Suprapubic skin (tissue), 4 donors: ENCODE results near the gene PPM1M. TPM values are rescaled to one million over a fixed set of nuclear protein-coding genes. Genes with fewer than 3 reads are reported as not detected.
A peak's percentile ranks its signal among the peaks of the same experiment; 100 is the strongest.

ENCODE experiments used
- DNase-seq, 2 donors: peaks; one replicate each; pipeline ENCODE4 v3.0.0-alpha.2; 2019; ENCODE audit warnings: low spot score in 2 of 2
- H3K27ac ChIP-seq: fragments of 200-600 bp; sonication (generic); one replicate; pipeline ENCODE4 v1.5.1; 2019
- H3K27me3 ChIP-seq: fragments of 200-600 bp; sonication (generic); one replicate; pipeline ENCODE4 v1.5.1; 2019
- H3K36me3 ChIP-seq: fragments of 200-600 bp; sonication (generic); one replicate; pipeline ENCODE4 v1.5.1; 2019
- H3K4me1 ChIP-seq: fragments of 200-600 bp; sonication (generic); one replicate; pipeline ENCODE4 v1.5.1; 2019
- H3K4me3 ChIP-seq: fragments of 200-600 bp; sonication (generic); one replicate; pipeline ENCODE4 v1.5.1; 2019; ENCODE audit warnings: mild to moderate bottlenecking
- H3K9me3 ChIP-seq: fragments of 200-600 bp; sonication (generic); one replicate; pipeline ENCODE4 v1.5.1; 2019
- EP300 ChIP-seq: sonication (generic); formaldehyde crosslinking; IDR thresholded peaks from one replicate; pipeline ENCODE4 v1.6.1; 2017; ENCODE audit warnings: antibody characterized with exemption
- POLR2A ChIP-seq, 2 donors: fragments of 450-650 bp; IDR thresholded peaks; one replicate each; pipeline ENCODE4 v1.6.1; 2017; ENCODE audit warnings: antibody characterized with exemption in 2 of 2, mild to moderate bottlenecking in 2 of 2, moderate library complexity in 2 of 2
- POLR2AphosphoS5 ChIP-seq, 3 donors: sonication (generic); formaldehyde crosslinking; IDR thresholded peaks; one replicate each; pipeline ENCODE4 v1.6.1; 2017; ENCODE audit warnings: antibody characterized with exemption in 3 of 3
- WGBS: methylation state at CpG from one replicate; pipeline ENCODE4 v1.1.5; 2018; 5-methylcytosine and 5-hydroxymethylcytosine counted together
- total RNA-seq, 4 donors: library from RNA; depleted of rRNA; stranded (reverse); fragments of >200 nt; gene quantifications; one replicate each; pipeline ENCODE4 v1.1.0, GENCODE V29; 2016
- TF ChIP-seq, protein P1 (sequence below), 2 donors: fragments of 200-600 bp in 1 of 2; fragments of 450-650 bp in 1 of 2; sonication (generic) in 1 of 2; IDR thresholded peaks; one replicate each; pipeline ENCODE4 v1.5.1; 2016 to 2019; ENCODE audit warnings: antibody characterized with exemption in 2 of 2, mild to moderate bottlenecking in 1 of 2, moderate library complexity in 1 of 2

Gene PPM1M
- total RNA-seq, 4 donors from 2014 or later: 10.0 to 17.5 (median 11.3) TPM

GRCh38 chr3:52248165-52248541 lies 2.6 kb downstream of the PPM1M start:
- H3K4me1 ChIP-seq: peaks cover 56% of the 10 kb centered on the region
- no peak overlapping the region for H3K4me3 ChIP-seq
- H3K9me3 ChIP-seq: no peaks in the 10 kb centered on the region
- 87% methylated on average over 4 of the region's 10 CpGs for WGBS
- H3K27ac ChIP-seq: no peak overlapping the region
- TF ChIP-seq POLR2A (IDR thresholded peaks at IDR 0.05) (no peak), POLR2AphosphoS5 (IDR thresholded peaks at IDR 0.05) (no peak), EP300 (no peak)
- TF ChIP-seq, protein P1, sequence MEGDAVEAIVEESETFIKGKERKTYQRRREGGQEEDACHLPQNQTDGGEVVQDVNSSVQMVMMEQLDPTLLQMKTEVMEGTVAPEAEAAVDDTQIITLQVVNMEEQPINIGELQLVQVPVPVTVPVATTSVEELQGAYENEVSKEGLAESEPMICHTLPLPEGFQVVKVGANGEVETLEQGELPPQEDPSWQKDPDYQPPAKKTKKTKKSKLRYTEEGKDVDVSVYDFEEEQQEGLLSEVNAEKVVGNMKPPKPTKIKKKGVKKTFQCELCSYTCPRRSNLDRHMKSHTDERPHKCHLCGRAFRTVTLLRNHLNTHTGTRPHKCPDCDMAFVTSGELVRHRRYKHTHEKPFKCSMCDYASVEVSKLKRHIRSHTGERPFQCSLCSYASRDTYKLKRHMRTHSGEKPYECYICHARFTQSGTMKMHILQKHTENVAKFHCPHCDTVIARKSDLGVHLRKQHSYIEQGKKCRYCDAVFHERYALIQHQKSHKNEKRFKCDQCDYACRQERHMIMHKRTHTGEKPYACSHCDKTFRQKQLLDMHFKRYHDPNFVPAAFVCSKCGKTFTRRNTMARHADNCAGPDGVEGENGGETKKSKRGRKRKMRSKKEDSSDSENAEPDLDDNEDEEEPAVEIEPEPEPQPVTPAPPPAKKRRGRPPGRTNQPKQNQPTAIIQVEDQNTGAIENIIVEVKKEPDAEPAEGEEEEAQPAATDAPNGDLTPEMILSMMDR (IDR thresholded peaks at IDR 0.05): no peak
- H3K27me3 ChIP-seq: no peaks in the 10 kb centered on the region
- peak in 1 of 2 donors; percentile 78 for DNase-seq
- peaks cover 48% of the 10 kb centered on the region for H3K36me3 ChIP-seq

- no peaks in the 10 kb centered on the region for H3K27me3 ChIP-seq
- H3K9me3 ChIP-seq: no peaks in the 10 kb centered on the region
- H3K4me3 ChIP-seq: no peak overlapping the region
- no peak overlapping the region for H3K27ac ChIP-seq
- 80% methylated on average over 3 of the region's 10 CpGs for WGBS
- DNase-seq: peak in 1 of 2 donors; percentile 79
- peaks cover 61% of the 10 kb centered on the region for H3K4me1 ChIP-seq
- peaks cover 54% of the 10 kb centered on the region for H3K36me3 ChIP-seq
- TF ChIP-seq POLR2AphosphoS5 (IDR thresholded peaks at IDR 0.05) (no peak), POLR2A (IDR thresholded peaks at IDR 0.05) (no peak), EP300 (no peak)
- TF ChIP-seq, protein P1 (IDR thresholded peaks at IDR 0.05): no peak
These were observed 3.4 kb downstream of the PPM1M start for GRCh38 chr3:52248816-52249547.

DNA sequence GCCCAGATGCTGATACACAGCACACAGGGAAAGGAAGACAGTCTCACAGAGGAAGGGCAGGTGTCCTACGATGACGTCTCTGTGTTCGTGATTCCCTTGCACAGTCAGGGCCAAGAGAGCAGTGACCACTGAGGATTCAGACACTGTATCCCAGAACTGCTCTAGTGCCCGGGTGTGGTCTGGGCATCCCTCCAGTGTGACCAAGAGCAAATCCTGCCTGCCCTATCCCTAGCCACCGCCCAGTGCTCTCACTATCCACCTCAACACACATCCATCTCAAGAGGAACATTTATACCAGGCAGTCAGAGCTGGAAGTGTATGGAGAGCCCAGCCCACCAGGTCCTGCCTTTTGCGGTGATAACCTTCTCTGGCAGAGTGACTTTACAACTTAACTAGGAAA lies 4.1 kb downstream of the PPM1M start:
- no peak for TF ChIP-seq POLR2AphosphoS5 (IDR thresholded peaks at IDR 0.05)
- H3K4me3 ChIP-seq: no peak overlapping the region
- no peaks in the 10 kb centered on the region for H3K27me3 ChIP-seq
- H3K9me3 ChIP-seq: no peaks in the 10 kb centered on the region
- no peak for DNase-seq
- peaks cover 56% of the 10 kb centered on the region for H3K36me3 ChIP-seq
- H3K4me1 ChIP-seq: peaks cover 61% of the 10 kb centered on the region
- WGBS: 85% methylated on average over 5 of the region's 6 CpGs
- H3K27ac ChIP-seq: no peak overlapping the region

- DNase-seq: no peak
- 100% methylated on average over 1 of the region's 1 CpG for WGBS
- Histone ChIP-seq H3K9me3 (no peaks in the 10 kb centered on the region), H3K36me3 (peaks cover 61% of the 10 kb centered on the region), H3K4me3 (no peak overlapping the region), H3K27me3 (no peaks in the 10 kb centered on the region), H3K27ac (no peak overlapping the region), H3K4me1 (peaks cover 57% of the 10 kb centered on the region)
- TF ChIP-seq POLR2A (IDR thresholded peaks at IDR 0.05): no peak
These were observed 4.6 kb downstream of the PPM1M start for GRCh38 chr3:52250122-52250521.

- TF ChIP-seq, protein P1 (IDR thresholded peaks at IDR 0.05): no peak
- TF ChIP-seq EP300 (no peak), POLR2AphosphoS5 (IDR thresholded peaks at IDR 0.05) (no peak), POLR2A (IDR thresholded peaks at IDR 0.05) (no peak)
- DNase-seq: peak in 1 of 2 donors; percentile 76
- Histone ChIP-seq H3K4me3 (no peak overlapping the region), H3K27ac (peak overlapping the region; percentile 78), H3K9me3 (no peaks in the 10 kb centered on the region), H3K36me3 (peaks cover 86% of the 10 kb centered on the region), H3K4me1 (peaks cover 38% of the 10 kb centered on the region), H3K27me3 (no peaks in the 10 kb centered on the region)
- WGBS: 54% methylated on average over 12 of the region's 12 CpGs
These were observed 8.1 kb downstream of the PPM1M start for GRCh38 chr3:52253314-52254304.

GRCh38 chr3:52254608-52255007 lies 9.0 kb downstream of the PPM1M start:
- TF ChIP-seq, protein P1 (IDR thresholded peaks at IDR 0.05): no peak
- TF ChIP-seq POLR2AphosphoS5 (IDR thresholded peaks at IDR 0.05) (no peak), POLR2A (IDR thresholded peaks at IDR 0.05) (no peak), EP300 (no peak)
- no peak for DNase-seq
- WGBS: 77% methylated on average over 9 of the region's 9 CpGs
- Histone ChIP-seq H3K27me3 (no peaks in the 10 kb centered on the region), H3K4me1 (peaks cover 36% of the 10 kb centered on the region), H3K9me3 (no peaks in the 10 kb centered on the region), H3K36me3 (peaks cover 86% of the 10 kb centered on the region), H3K4me3 (no peak overlapping the region), H3K27ac (peak overlapping the region; percentile 78)
